H1 (cell line): Measurements from ENCODE around the gene SIGLEC7. TPM values are rescaled to one million over a fixed set of nuclear protein-coding genes. Genes with fewer than 3 reads are reported as not detected.

Experiments used
- CTCF ChIA-PET: fragments of 300-600 bp; sonication (Branson Sonifier 250); formaldehyde crosslinking; loops from one replicate; lab custom pipeline; 2021; ENCODE audit not compliant: partially characterized antibody; lab: Charles Lee
- POLR2A ChIA-PET: fragments of 300-600 bp; sonication (Branson Sonifier 250); formaldehyde crosslinking; loops from one replicate; lab custom pipeline; 2021; ENCODE audit warnings: inconsistent platforms; ENCODE audit not compliant: partially characterized antibody; lab: Charles Lee
- DNase-seq, 2 experiments: peaks; one replicate each; pipeline versions ENCODE4 v3.0.0 to v3.0.0-alpha.2; 2010 to 2022; ENCODE audit warnings: low spot score in 2 of 2, low read depth in 1 of 2, mixed read lengths in 1 of 2
- FAIRE-seq: peaks from 2 replicates; lab custom pipeline; 2011; peaks lifted over from hg19 to GRCh38; lab: Jason Lieb, UNC
- H2AFZ ChIP-seq: 2 replicates; pipeline ENCODE4 v1.8.1; 2012; ENCODE audit warnings: low read length, inconsistent platforms
- H2AK5ac ChIP-seq: 2 replicates; pipeline ENCODE4 v1.6.1; 2013; ENCODE audit warnings: low read depth, low read length
- H2BK120ac ChIP-seq: replicated peaks from 2 replicates; pipeline ENCODE3; 2013; ENCODE audit warnings: low read depth, low read length, inconsistent platforms
- H2BK12ac ChIP-seq: 2 replicates; pipeline ENCODE4 v1.6.1; 2013; ENCODE audit warnings: low read depth, low read length
- H2BK15ac ChIP-seq: 2 replicates; pipeline ENCODE4 v1.6.1; 2013; ENCODE audit warnings: low read length
- H2BK20ac ChIP-seq: 2 replicates; pipeline ENCODE4 v1.6.1; 2013; ENCODE audit warnings: low read length
- H2BK5ac ChIP-seq: 2 replicates; pipeline ENCODE4 v1.6.1; 2013; ENCODE audit warnings: low read depth, low read length
- H3K14ac ChIP-seq: 2 replicates; pipeline ENCODE4 v1.6.1; 2013; ENCODE audit warnings: inconsistent platforms; ENCODE audit not compliant: insufficient read length
- H3K18ac ChIP-seq: 2 replicates; pipeline ENCODE4 v1.6.1; 2013; ENCODE audit warnings: low read length; ENCODE audit errors: extremely low read depth
- H3K23ac ChIP-seq: 2 replicates; pipeline ENCODE4 v1.6.1; 2013; ENCODE audit warnings: inconsistent platforms; ENCODE audit not compliant: insufficient read length
- H3K23me2 ChIP-seq: 2 replicates; pipeline ENCODE4 v1.6.1; 2013; ENCODE audit warnings: low read depth, low read length
- H3K27ac ChIP-seq: 2 replicates; pipeline ENCODE4 v1.6.1; 2011; ENCODE audit warnings: low read depth, low read length, inconsistent platforms
- H3K27me3 ChIP-seq, 4 experiments: replicated peaks in 1 of 4; 1 replicate in 1 of 4; 2 replicates in 3 of 4; pipeline versions ENCODE4 v1.6.1 to v1.8.1; 2011 to 2013; ENCODE audit warnings: low read length in 3 of 4, mild to moderate bottlenecking in 3 of 4, inconsistent platforms in 2 of 4, mixed read lengths in 2 of 4, moderate library complexity in 1 of 4; ENCODE audit not compliant: control insufficient read depth in 3 of 4, insufficient read depth in 3 of 4; ENCODE audit errors: extremely low read depth in 1 of 4
- H3K36me3 ChIP-seq, 4 experiments: 2 replicates each; pipeline versions ENCODE4 v1.6.1 to v1.8.1; 2011 to 2013; ENCODE audit warnings: mild to moderate bottlenecking in 4 of 4, low read length in 3 of 4, moderate library complexity in 2 of 4, control low read depth in 1 of 4, inconsistent platforms in 1 of 4; ENCODE audit not compliant: insufficient read depth in 4 of 4, control insufficient read depth in 2 of 4
- H3K4ac ChIP-seq: replicated peaks from 2 replicates; pipeline ENCODE3; 2013; ENCODE audit warnings: low read length, low read depth, mixed read lengths, inconsistent platforms; ENCODE audit not compliant: insufficient read length
- H3K4me1 ChIP-seq, 4 experiments: replicated peaks in 1 of 4; 1 replicate in 1 of 4; 2 replicates in 3 of 4; pipeline versions ENCODE4 v1.6.1 to v1.8.1; 2011 to 2013; ENCODE audit warnings: low read length in 3 of 4, inconsistent platforms in 2 of 4, mixed read lengths in 1 of 4; ENCODE audit not compliant: insufficient read depth in 4 of 4, control insufficient read depth in 3 of 4
- H3K4me2 ChIP-seq, 2 experiments: 2 replicates each; pipeline versions ENCODE4 v1.6.1 to v1.8.1; 2011 to 2013; ENCODE audit warnings: low read depth in 2 of 2, low read length in 2 of 2, control low read depth in 1 of 2, inconsistent platforms in 1 of 2, mild to moderate bottlenecking in 1 of 2; ENCODE audit not compliant: insufficient read depth in 1 of 2
- H3K4me3 ChIP-seq, 4 experiments: fragments of 200-600, 300-600 bp in 1 of 4; sonication (generic), shearing (Covaris generic), sonication (Bioruptor Twin) in 1 of 4; 2 replicates each; pipeline versions ENCODE4 v1.5.1 to v1.8.1; 2011 to 2016; ENCODE audit warnings: low read length in 4 of 4, low read depth in 3 of 4, control low read depth in 2 of 4, inconsistent platforms in 2 of 4, mild to moderate bottlenecking in 2 of 4, mixed read lengths in 1 of 4, moderate library complexity in 1 of 4; ENCODE audit not compliant: insufficient read depth in 2 of 4; ENCODE audit errors: extremely low read depth in 1 of 4
- H3K56ac ChIP-seq: replicated peaks from 2 replicates; pipeline ENCODE3; 2013; ENCODE audit warnings: low read depth, mild to moderate bottlenecking, mixed read lengths, low read length, inconsistent platforms; ENCODE audit not compliant: insufficient read length
- H3K79me1 ChIP-seq: 2 replicates; pipeline ENCODE4 v1.6.1; 2013; ENCODE audit warnings: low read depth, low read length, control low read depth
- H3K79me2 ChIP-seq, 2 experiments: 2 replicates each; pipeline versions ENCODE4 v1.6.1 to v1.8.1; 2012 to 2013; ENCODE audit warnings: low read length in 2 of 2, mild to moderate bottlenecking in 2 of 2, inconsistent platforms in 1 of 2; ENCODE audit not compliant: insufficient read depth in 2 of 2, control insufficient read depth in 1 of 2
- H3K9ac ChIP-seq, 4 experiments: replicated peaks in 1 of 4; 1 replicate in 1 of 4; 2 replicates in 3 of 4; pipeline versions ENCODE4 v1.6.1 to v1.8.1; 2011 to 2013; ENCODE audit warnings: low read depth in 3 of 4, low read length in 3 of 4, control low read depth in 2 of 4, mild to moderate bottlenecking in 2 of 4, moderate library complexity in 2 of 4, inconsistent platforms in 1 of 4; ENCODE audit errors: extremely low read depth in 1 of 4
- H3K9me3 ChIP-seq, 2 experiments: 2 replicates each; pipeline versions ENCODE4 v1.6.1 to v1.8.1; 2012 to 2013; ENCODE audit warnings: mild to moderate bottlenecking in 2 of 2, moderate library complexity in 2 of 2, control low read depth in 1 of 2, inconsistent platforms in 1 of 2, low read depth in 1 of 2, low read length in 1 of 2, mixed read lengths in 1 of 2; ENCODE audit not compliant: insufficient read depth in 2 of 2
- H4K20me1 ChIP-seq, 2 experiments: replicated peaks in 1 of 2; 2 replicates each; pipeline versions ENCODE3 to v1.8.1; 2011 to 2013; ENCODE audit warnings: inconsistent platforms in 2 of 2, low read length in 2 of 2, mild to moderate bottlenecking in 1 of 2; ENCODE audit not compliant: insufficient read depth in 2 of 2, control insufficient read depth in 1 of 2
- H4K5ac ChIP-seq: 2 replicates; pipeline ENCODE4 v1.6.1; 2013; ENCODE audit warnings: low read length, low read depth, mixed read lengths, inconsistent platforms; ENCODE audit not compliant: insufficient read length
- H4K8ac ChIP-seq: 2 replicates; pipeline ENCODE4 v1.8.0; 2013; ENCODE audit warnings: mild to moderate bottlenecking, moderate library complexity, low read length, inconsistent platforms; ENCODE audit not compliant: insufficient read depth; ENCODE audit errors: extremely low read depth
- H4K91ac ChIP-seq: replicated peaks from 2 replicates; pipeline ENCODE3; 2013; ENCODE audit warnings: low read length, mixed read lengths, inconsistent platforms; ENCODE audit not compliant: insufficient read length
- ATF2 ChIP-seq: IDR thresholded peaks from 2 replicates; pipeline ENCODE4 v1.6.1; 2012; ENCODE audit warnings: low read length, inconsistent platforms
- BCL11A ChIP-seq, 2 experiments: IDR thresholded peaks; one replicate each; pipeline ENCODE4 v1.6.1; 2011; ENCODE audit warnings: low read depth in 2 of 2, low read length in 2 of 2, mild to moderate bottlenecking in 2 of 2
- CHD1 ChIP-seq: IDR thresholded peaks from 2 replicates; pipeline ENCODE4 v1.6.1; 2012; ENCODE audit warnings: low read depth, low read length, improper control_type of control experiment
- KDM1A ChIP-seq: fragments of 200-600, 300-600 bp; sonication (generic); IDR thresholded peaks from 2 replicates; pipeline ENCODE4 v1.7.1; 2016; ENCODE audit warnings: mild to moderate bottlenecking, low read length, borderline replicate concordance
- MAFK ChIP-seq: IDR thresholded peaks from 2 replicates; pipeline ENCODE4 v1.6.1; 2012; ENCODE audit warnings: low read depth, mild to moderate bottlenecking, improper control_type of control experiment, low read length
- SP4 ChIP-seq: IDR thresholded peaks from 2 replicates; pipeline ENCODE4 v1.6.1; 2012; ENCODE audit warnings: low read length, inconsistent platforms
- TAF7 ChIP-seq: optimal IDR thresholded peaks from 2 replicates; pipeline ENCODE3; 2011; ENCODE audit warnings: low read depth, mild to moderate bottlenecking, inconsistent platforms, low read length, moderate library complexity, borderline replicate concordance
- WGBS, 2 experiments: shearing (Covaris generic) in 1 of 2; methylation state at CpG; one replicate each; pipeline versions ENCODE4 v1.1.6 to v1.1.7; 2013 to 2015; ENCODE audit warnings: low lambda C conversion rate in 2 of 2, mixed read lengths in 2 of 2, inconsistent platforms in 1 of 2, low coverage in 1 of 2, missing lambda C conversion rate in 1 of 2; ENCODE audit not compliant: insufficient replicate concordance in 2 of 2, insufficient coverage in 1 of 2, insufficient read length in 1 of 2; ENCODE audit errors: extremely low coverage in 1 of 2, missing lambda C conversion rate in 1 of 2; 5-methylcytosine and 5-hydroxymethylcytosine counted together
- polyA plus RNA-seq, 7 experiments: library from polyadenylated mRNA; depleted of rRNA in 3 of 7; stranded (reverse) in 5 of 7; unstranded in 2 of 7; fragments of >200 nt in 5 of 7; fragments of 200-250 nt in 2 of 7; gene quantifications; 1 replicate in 5 of 7; 2 replicates in 1 of 7; 4 replicates in 1 of 7; pipeline versions ENCODE4 v1.2.1 to v1.2.3, GENCODE V29; 2011 to 2013; ENCODE audit warnings: missing spikeins in 2 of 7, mixed read lengths in 2 of 7
- total RNA-seq: library from RNA; stranded (reverse); fragmentation: NEBNext Ultra II Directional; extraction: Animal tissue kit (Norgen Biotek cat#: 25700); gene quantifications from 2 replicates; pipeline ENCODE4 v1.2.1, GENCODE V29; 2021

Gene SIGLEC7
- total and polyA plus RNA-seq, 2 of the 8 experiments (the other 6 are each of a cell fraction or from before 2014, with no cell fraction given), result not detected

DNA sequence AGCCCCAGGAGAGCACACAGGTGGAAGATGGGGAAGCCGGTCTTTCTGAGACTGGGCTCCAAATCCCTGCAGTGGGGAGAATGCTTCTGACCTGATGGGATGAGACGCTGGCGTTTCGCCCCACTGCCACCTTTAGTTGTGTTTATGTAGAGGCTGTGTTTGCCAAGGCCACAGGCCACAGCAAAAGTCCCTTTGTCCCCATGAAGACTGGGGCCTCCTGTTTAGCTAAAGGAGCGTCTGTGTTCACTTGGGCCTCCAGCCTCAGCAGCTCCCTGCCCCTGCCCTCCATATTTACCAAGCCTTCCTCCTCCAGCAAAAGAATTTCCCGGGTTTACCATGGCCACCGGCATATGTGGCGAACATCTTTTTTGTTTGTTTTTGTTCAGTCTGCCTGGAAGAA, 49.0 kb upstream of the SIGLEC7 start:
- H2BK120ac ChIP-seq, result no peak overlapping the region
- H3K27ac ChIP-seq, result no peak overlapping the region
- H3K23me2 ChIP-seq, result no peaks in the 10 kb centered on the region
- POLR2A ChIA-PET, result no interaction called here
- no peak overlapping the region for H3K4ac ChIP-seq
- no peak overlapping the region for H2BK5ac ChIP-seq
- no peak overlapping the region for H4K91ac ChIP-seq
- H2BK12ac ChIP-seq, result no peak overlapping the region
- no peaks in the 10 kb centered on the region for H3K9me3 ChIP-seq
- DNase-seq (no peak), FAIRE-seq (no peak)
- TF ChIP-seq MAFK, result no peak
- TF ChIP-seq SP4, result no peak
- no peak for TF ChIP-seq ATF2
- TF ChIP-seq TAF7, result no peak
- no peak for TF ChIP-seq CHD1
- TF ChIP-seq KDM1A, result no peak
- TF ChIP-seq BCL11A (IDR thresholded peaks at IDR 0.05; ENCODE audit: low read depth in 2 of 2, low read length in 2 of 2), result no peak
- H3K79me1 ChIP-seq, result no peaks in the 10 kb centered on the region
- no peak overlapping the region for H3K18ac ChIP-seq
- no peak overlapping the region for H4K5ac ChIP-seq
- no peak overlapping the region for H3K23ac ChIP-seq
- H4K8ac ChIP-seq, result no peak overlapping the region
- CTCF ChIA-PET, result interaction anchor here (1.6 to 8.3 kb wide), 4 partner anchors 45 to 171 kb away, joined by 6 to 269 read pairs (median 12); partner anchors contain the start of genes KLK10 and KLK11
- H3K27me3 ChIP-seq, result no peaks in the 10 kb centered on the region; a peak in 1 of 7 replicates
- H3K9ac ChIP-seq, result no peak overlapping the region
- 0 out of 2 replicates have a peak overlapping the region, but pooled peaks have one; percentile 30 for H2AK5ac ChIP-seq
- peak overlapping the region; percentile 16; the same call in 1 of the 2 replicates for H2BK15ac ChIP-seq
- no peak overlapping the region for H2AFZ ChIP-seq
- no peak overlapping the region for H3K4me3 ChIP-seq
- peaks cover 0 to 6% (median 2%) of the 10 kb centered on the region in 4 experiments; a peak in 5 of 7 replicates for H3K4me1 ChIP-seq
- 92% methylated on average over 8 of the region's 8 CpGs; no CpG with 5 or more reads in 1 of the 2 experiments for WGBS, 2 experiments
- no peak overlapping the region for H3K4me2 ChIP-seq
- H3K36me3 ChIP-seq, result no peaks in the 10 kb centered on the region
- H3K79me2 ChIP-seq, result no peaks in the 10 kb centered on the region
- H2BK20ac ChIP-seq, result no peak overlapping the region
- H4K20me1 ChIP-seq, result peaks cover 0 to 3% of the 10 kb centered on the region in 2 experiments
- no peak overlapping the region for H3K14ac ChIP-seq
- no peak overlapping the region for H3K56ac ChIP-seq
